Spleen (tissue), 11 donors: ENCODE measurements around the gene PPT2. TPM values are rescaled to one million over a fixed set of nuclear protein-coding genes. Genes with fewer than 3 reads are reported as not detected.
"Not testable (repeated sequence)": the region's sequence is repeated elsewhere in the genome, so short reads cannot be mapped to it uniquely, and the experiment has no call there.

Source experiments
- DNase-seq: peaks from one replicate; pipeline ENCODE4 v3.0.0-alpha.2; 2020
- H3K27ac ChIP-seq, 8 donors: fragments of 200-600 bp; sonication (generic) in 7 of 8; 1 replicate in 4 of 8; 2 replicates in 4 of 8; pipeline versions ENCODE4 v1.5.0 to v1.8.0; 2016 to 2021; ENCODE audit warnings: inconsistent platforms in 4 of 8, mild to moderate bottlenecking in 4 of 8, moderate library complexity in 1 of 8
- H3K27me3 ChIP-seq, 7 donors: fragments of 200-600 bp; sonication (generic) in 6 of 7; replicated peaks in 1 of 7; 1 replicate in 4 of 7; 2 replicates in 3 of 7; pipeline versions ENCODE4 v1.5.0 to v1.8.0; 2016 to 2021; ENCODE audit warnings: inconsistent platforms in 3 of 7, mild to moderate bottlenecking in 1 of 7
- H3K36me3 ChIP-seq, 6 donors: fragments of 200-600 bp; sonication (generic) in 5 of 6; 1 replicate in 4 of 6; 2 replicates in 2 of 6; pipeline versions ENCODE4 v1.5.0 to v1.8.0; 2016 to 2021; ENCODE audit warnings: inconsistent platforms in 2 of 6
- H3K4me1 ChIP-seq, 6 donors: fragments of 200-600 bp; sonication (generic) in 5 of 6; 1 replicate in 3 of 6; 2 replicates in 3 of 6; pipeline versions ENCODE4 v1.5.0 to v1.8.0; 2016 to 2021; ENCODE audit warnings: inconsistent platforms in 3 of 6
- H3K4me3 ChIP-seq, 8 donors: fragments of 200-600 bp; sonication (generic) in 7 of 8; 1 replicate in 4 of 8; 2 replicates in 4 of 8; pipeline versions ENCODE4 v1.5.0 to v1.8.0; 2016 to 2021; ENCODE audit warnings: inconsistent platforms in 4 of 8, mild to moderate bottlenecking in 4 of 8, moderate library complexity in 2 of 8
- H3K9me3 ChIP-seq, 8 donors: fragments of 200-600 bp; sonication (generic) in 7 of 8; 1 replicate in 4 of 8; 2 replicates in 4 of 8; pipeline versions ENCODE4 v1.5.0 to v1.8.0; 2016 to 2021; ENCODE audit warnings: inconsistent platforms in 4 of 8
- POLR2A ChIP-seq, 3 donors: fragments of 450-650 bp; IDR thresholded peaks; one replicate each; pipeline ENCODE4 v1.5.1; 2017; ENCODE audit warnings: antibody characterized with exemption in 3 of 3, mild to moderate bottlenecking in 1 of 3
- POLR2AphosphoS5 ChIP-seq, 3 donors: sonication (generic); formaldehyde crosslinking; IDR thresholded peaks; one replicate each; pipeline ENCODE4 v1.5.1; 2017; ENCODE audit warnings: antibody characterized with exemption in 3 of 3
- WGBS, 5 donors: extraction: QIAGEN DNeasy Blood & Tissue Kit in 3 of 5; methylation state at CpG; one replicate each; pipeline versions ENCODE4 v1.1.5 to v1.1.7; 2013 to 2018; 5-methylcytosine and 5-hydroxymethylcytosine counted together
- intact Hi-C: fragments of 100-400 bp; cut with DNase I; formaldehyde crosslinking; loops from one replicate; pipeline ENCODE4 v1.15.0; 2023; ENCODE audit warnings: low total_unique reads
- polyA plus RNA-seq, 3 donors: library from polyadenylated mRNA; stranded (reverse); fragments of 200-250 nt; gene quantifications; one replicate each; pipeline ENCODE4 v1.2.1, GENCODE V29; 2013
- total RNA-seq, 7 donors: library from RNA; depleted of rRNA in 3 of 7; stranded (reverse); fragments of >200 nt in 3 of 7; fragmentation: NEBNext Ultra II Directional in 4 of 7; extraction: Animal tissue kit (Norgen Biotek cat#: 25700) in 4 of 7; gene quantifications; one replicate each; pipeline versions ENCODE4 v1.1.0 to v1.2.1, GENCODE V29; 2016 to 2021
- TF ChIP-seq, protein P1 (sequence below), 11 experiments: fragments of 200-600 bp in 7 of 11; fragments of 450-650 bp in 4 of 11; sonication (generic) in 4 of 11; IDR thresholded peaks in 8 of 11; conservative IDR thresholded peaks in 3 of 11; 1 replicate in 7 of 11; 2 replicates in 4 of 11; pipeline versions ENCODE4 v1.4.0 to v1.8.0; 2016 to 2021; ENCODE audit warnings: antibody characterized with exemption in 11 of 11, inconsistent platforms in 4 of 11, mild to moderate bottlenecking in 1 of 11
- donor health status: healthy with polysubstance abuse.
- donor health status: DM: no; HTN: no; CAD: no; lungs with moderate emphysema.
- donor health status: DM: no; HTN: no; CAD: no.
- donor health status: Bipolar disorder and iron deficiency.
- donor health status: healthy.
- donor health status: DM: no; HTN: no; CAD: no.
- donor health status: DM: yes; HTN: yes; CAD: no.

Gene PPT2
- total and polyA plus RNA-seq, 10 donors = 2.3 to 26.7 (median 16.8) TPM

GRCh38 chr6:32191696-32192607 lies 38.0 kb downstream of the PPT2 start:
- H3K4me1 ChIP-seq = peaks cover 58 to 87% (median 81%) of the 10 kb centered on the region in 6 donors

GRCh38 chr6:32192608-32193039 lies 38.7 kb downstream of the PPT2 start, which contains the start of gene GPSM3:
GPSM3 (minus strand) TSS chr6:32192643; CDS start chr6:32192513, 130 bp downstream.
- H3K4me1 ChIP-seq = peaks cover 55 to 87% (median 80%) of the 10 kb centered on the region in 6 donors
- peak within 1 kb of the TSS; percentile 61 to 89 (median 73) for H3K4me3 ChIP-seq
- peaks cover 0 to 17% (median 6%) of the 10 kb centered on the region in 6 donors for H3K36me3 ChIP-seq
- TF ChIP-seq, protein P1, sequence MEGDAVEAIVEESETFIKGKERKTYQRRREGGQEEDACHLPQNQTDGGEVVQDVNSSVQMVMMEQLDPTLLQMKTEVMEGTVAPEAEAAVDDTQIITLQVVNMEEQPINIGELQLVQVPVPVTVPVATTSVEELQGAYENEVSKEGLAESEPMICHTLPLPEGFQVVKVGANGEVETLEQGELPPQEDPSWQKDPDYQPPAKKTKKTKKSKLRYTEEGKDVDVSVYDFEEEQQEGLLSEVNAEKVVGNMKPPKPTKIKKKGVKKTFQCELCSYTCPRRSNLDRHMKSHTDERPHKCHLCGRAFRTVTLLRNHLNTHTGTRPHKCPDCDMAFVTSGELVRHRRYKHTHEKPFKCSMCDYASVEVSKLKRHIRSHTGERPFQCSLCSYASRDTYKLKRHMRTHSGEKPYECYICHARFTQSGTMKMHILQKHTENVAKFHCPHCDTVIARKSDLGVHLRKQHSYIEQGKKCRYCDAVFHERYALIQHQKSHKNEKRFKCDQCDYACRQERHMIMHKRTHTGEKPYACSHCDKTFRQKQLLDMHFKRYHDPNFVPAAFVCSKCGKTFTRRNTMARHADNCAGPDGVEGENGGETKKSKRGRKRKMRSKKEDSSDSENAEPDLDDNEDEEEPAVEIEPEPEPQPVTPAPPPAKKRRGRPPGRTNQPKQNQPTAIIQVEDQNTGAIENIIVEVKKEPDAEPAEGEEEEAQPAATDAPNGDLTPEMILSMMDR (IDR thresholded peaks at IDR 0.05 in 8 of 11, conservative IDR thresholded peaks at IDR 0.05 in 3 of 11) = peak in 1 of 11 experiments; percentile 6
- TF ChIP-seq POLR2AphosphoS5 (IDR thresholded peaks at IDR 0.05) (peak; percentile 59 to 84 (median 80)), POLR2A (IDR thresholded peaks at IDR 0.05) (peak in 2 of 3 donors; percentile 38 to 49)
- no peaks in the 10 kb centered on the region for H3K27me3 ChIP-seq
- peak; percentile 95 for DNase-seq
- WGBS, 5 donors = 0 to 2% (median 0%) methylated on average over 5 of the region's 5 CpGs
- H3K27ac ChIP-seq = peak within 1 kb of the TSS; percentile 85 to 100 (median 98)
- intact Hi-C loops = loop anchor here (10.0 kb wide), 1 partner anchor 68 kb away; the partner anchor contains the start of gene ATF6B
- no peaks in the 10 kb centered on the region for H3K9me3 ChIP-seq

More at GRCh38 chr6:32191696-32192607, 38.0 kb downstream of the PPT2 start:
- intact Hi-C loops = loop anchor here (10.0 kb wide), 1 partner anchor 67 kb away; the partner anchor contains the start of gene ATF6B
- Histone ChIP-seq H3K27me3 (no peaks in the 10 kb centered on the region), H3K36me3 (peaks cover 0 to 23% (median 12%) of the 10 kb centered on the region in 6 donors), H3K9me3 (no peaks in the 10 kb centered on the region), H3K27ac (peak overlapping the region; percentile 85 to 100 (median 98)), H3K4me3 (peak overlapping the region; percentile 61 to 89 (median 73))
- TF ChIP-seq, protein P1 (IDR thresholded peaks at IDR 0.05 in 8 of 11, conservative IDR thresholded peaks at IDR 0.05 in 3 of 11) = peak in 1 of 11 experiments; percentile 12
- no peak for TF ChIP-seq POLR2AphosphoS5 (IDR thresholded peaks at IDR 0.05)
- 31 to 53% (median 36%) methylated on average over 14 to 15 of the region's 15 CpGs for WGBS, 5 donors
- peak; percentile 88 for DNase-seq

- WGBS, 5 donors = 55 to 68% (median 62%) methylated on average over 13 of the region's 13 CpGs
- H3K27ac ChIP-seq = peak overlapping the region; percentile 85 to 100 (median 98)
- H3K4me1 ChIP-seq = peaks cover 50 to 82% (median 76%) of the 10 kb centered on the region in 6 donors
- H3K36me3 ChIP-seq = peaks cover 0 to 12% (median 1%) of the 10 kb centered on the region in 6 donors
- H3K9me3 ChIP-seq, DNase-seq, H3K27me3 ChIP-seq: not testable (repeated sequence)
- peak overlapping the region in 7 of 8 donors; percentile 61 to 89 (median 73) for H3K4me3 ChIP-seq
- intact Hi-C loops = loop anchor here (10.0 kb wide), 1 partner anchor 68 kb away; the partner anchor contains the start of gene ATF6B
Measured at GRCh38 chr6:32193096-32193495, 39.2 kb downstream of the PPT2 start.

DNA sequence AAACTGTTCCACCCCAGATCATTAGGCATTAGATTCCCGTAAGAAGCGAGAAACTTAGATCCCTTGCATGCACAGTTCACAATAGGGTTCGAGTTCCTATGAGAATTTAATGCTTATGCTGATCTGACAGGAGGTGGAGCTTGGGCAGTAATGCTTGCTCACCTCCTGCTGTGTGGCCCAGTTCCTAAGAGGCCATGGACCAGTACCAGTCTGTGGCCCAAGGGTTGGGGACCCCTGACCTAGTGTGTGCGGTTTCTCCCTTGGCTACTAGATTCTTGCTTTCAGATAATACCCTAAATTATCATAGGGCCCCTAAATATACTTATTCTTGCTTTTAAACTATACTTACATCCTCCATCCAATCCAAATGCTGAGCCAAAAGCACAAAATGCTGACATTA lies 40.4 kb downstream of the PPT2 start:
- H3K4me3 ChIP-seq = peak overlapping the region in 2 of 8 donors; percentile 66 to 89
- peaks cover 0 to 8% (median 0%) of the 10 kb centered on the region in 6 donors for H3K36me3 ChIP-seq
- H3K27me3 ChIP-seq = no peaks in the 10 kb centered on the region
- peaks cover 39 to 69% (median 64%) of the 10 kb centered on the region in 6 donors for H3K4me1 ChIP-seq
- intact Hi-C loops = loop anchor here (10.0 kb wide), 1 partner anchor 70 kb away; the partner anchor contains the start of gene ATF6B
- peak overlapping the region in 7 of 8 donors; percentile 98 to 100 (median 100) for H3K27ac ChIP-seq
- TF ChIP-seq, protein P1 (IDR thresholded peaks at IDR 0.05 in 8 of 11, conservative IDR thresholded peaks at IDR 0.05 in 3 of 11) = no peak
- no peak for TF ChIP-seq POLR2A (IDR thresholded peaks at IDR 0.05)
- DNase-seq = no peak
- WGBS, 5 donors = 91 to 98% (median 97%) methylated on average over 4 of the region's 4 CpGs
- no peaks in the 10 kb centered on the region for H3K9me3 ChIP-seq
